Measurements from ENCODE around the gene SORCS2. TPM values are rescaled to one million over a fixed set of nuclear protein-coding genes. Genes with fewer than 3 reads are reported as not detected.

Gene SORCS2
- total and polyA plus RNA-seq, 2 of the 4 experiments (the other 2 are of a cell fraction), result 0.36 to 0.62 TPM

GRCh38 chr4:7652006-7652405 is 459.7 kb downstream of the SORCS2 start:
- Histone ChIP-seq H3K27me3 (ENCODE audit: control insufficient read depth, insufficient read depth, low read length) (no peaks in the 10 kb centered on the region; the same call in 1 of the 2 replicates), H3K4me3 (ENCODE audit: insufficient read depth, low read depth, low read length) (no peak overlapping the region), H3K27ac (ENCODE audit: insufficient read depth, low read length) (no peak overlapping the region), H3K4ac (ENCODE audit: low read depth, low read length) (0 out of 2 replicates have a peak overlapping the region, but pooled peaks have one; percentile 80), H2AK5ac (ENCODE audit: low read depth, low read length) (peak overlapping the region; percentile 85; the same call in 1 of the 2 replicates), H2BK20ac (ENCODE audit: low read depth, low read length) (peak overlapping the region; percentile 82; the same call in 1 of the 2 replicates), H3K9me3 (ENCODE audit: control insufficient read depth, insufficient read depth, low read length) (no peaks in the 10 kb centered on the region), H4K5ac (ENCODE audit: low read depth, low read length) (no peak overlapping the region), H3K79me1 (ENCODE audit: low read depth in 1 of 2, low read length in 2 of 2) (no peaks in the 10 kb centered on the region), H4K8ac (ENCODE audit: low read depth in 2 of 2, low read length in 2 of 2) (peak overlapping the region in 1 of 2 experiments; percentile 66; a peak in 1 of 4 replicates), H2BK120ac (ENCODE audit: low read depth, low read length) (peak overlapping the region; percentile 77), H4K91ac (ENCODE audit: insufficient read depth, low read depth, low read length) (no peak overlapping the region), H4K20me1 (ENCODE audit: insufficient read depth, low read length) (no peaks in the 10 kb centered on the region; the same call in 1 of the 2 replicates), H3K4me2 (ENCODE audit: low read depth, low read length) (no peak overlapping the region), H2BK15ac (ENCODE audit: low read depth, low read length) (peak overlapping the region; percentile 75; the same call in 1 of the 3 replicates), H3K56ac (ENCODE audit: extremely low read depth, insufficient read depth, low read length) (no peak overlapping the region), H3K9ac (ENCODE audit: low read depth, low read length) (no peak overlapping the region), H3K9me1 (ENCODE audit: insufficient read depth, low read length) (peaks cover 14% of the 10 kb centered on the region), H2BK5ac (ENCODE audit: low read depth, low read length, poor library complexity, severe bottlenecking) (no peak overlapping the region), H3K23ac (ENCODE audit: low read depth, low read length) (no peak overlapping the region), H3K4me1 (ENCODE audit: control insufficient read depth, insufficient read depth, low read length) (peaks cover 15% of the 10 kb centered on the region), H3K18ac (ENCODE audit: low read depth, low read length) (no peak overlapping the region), H2AK9ac (replicated peaks; ENCODE audit: low read depth, low read length, poor library complexity) (no peak overlapping the region), H2AFZ (replicated peaks; ENCODE audit: low read length, poor library complexity) (peak overlapping the region; percentile 67), H3K36me3 (ENCODE audit: control insufficient read depth, insufficient read depth, low read length) (no peaks in the 10 kb centered on the region), H3K14ac (replicated peaks; ENCODE audit: low read depth, low read length) (no peak overlapping the region)
- no TSS peak for BruUV-seq (replicated peaks)
- WGBS, 2 experiments (ENCODE audit: extremely low coverage in 2 of 2, insufficient read length in 1 of 2), result no CpG with 5 or more reads among the region's 8 CpGs
- POLR2A ChIA-PET (ENCODE audit: unreplicated experiment), result interaction anchor here (0.6 kb wide), 1 partner anchor 158 kb away, joined by 3 read pairs; no protein-coding TSS in a partner anchor
- TF ChIP-seq RFX5 (IDR thresholded peaks at IDR 0.05; ENCODE audit: low read depth, low read length) (no peak), RCOR1 (IDR thresholded peaks at IDR 0.05; ENCODE audit: insufficient replicate concordance, low read length) (no peak), NFE2L2 (IDR thresholded peaks at IDR 0.05; ENCODE audit: low read depth, low read length) (no peak), SMC3 (IDR thresholded peaks at IDR 0.05; ENCODE audit: low read depth, low read length) (no peak), MXI1 (IDR thresholded peaks at IDR 0.05; ENCODE audit: borderline replicate concordance, low read depth, low read length) (no peak), BHLHE40 (IDR thresholded peaks at IDR 0.05; ENCODE audit: low read depth, low read length) (no peak), CHD1 (IDR thresholded peaks at IDR 0.05; ENCODE audit: low read depth, low read length) (no peak), CTCF (conservative IDR thresholded peaks at IDR 0.05; ENCODE audit: low read depth, low read length) (no peak), ELK1 (IDR thresholded peaks at IDR 0.05; ENCODE audit: borderline replicate concordance, low read depth, low read length) (no peak), RAD21 (IDR thresholded peaks at IDR 0.05; ENCODE audit: low read length) (no peak), USF2 (IDR thresholded peaks at IDR 0.05; ENCODE audit: low read depth, low read length) (no peak), POLR2A (IDR thresholded peaks at IDR 0.05; ENCODE audit: low read depth, low read length) (no peak), CEBPB (IDR thresholded peaks at IDR 0.05; ENCODE audit: low read depth, low read length) (no peak)
- CTCF ChIA-PET, result no interaction called here
- in situ Hi-C loops (cut with MboI; ENCODE audit: low sequenced_read_pairs), result no loop called here
- intact Hi-C loops (cut with micrococcal nuclease), result no loop called here
- no peak for DNase-seq
- dilution Hi-C loops (cut with HindIII; ENCODE audit: low sequenced_read_pairs, unreplicated experiment), result no loop called here
- ATAC-seq (ENCODE audit: low read depth), result no peak
